ENCODE results near the gene C2CD4D.

- TF ChIP-seq CTCF (IDR thresholded peaks at IDR 0.05) (no peak), ATF3 (CRISPR knock-in tag; conservative IDR thresholded peaks at IDR 0.05) (no peak)
Observed at GRCh38 chr1:151816548-151817352, 22.9 kb downstream of the C2CD4D start.

All from WTC11 (cell line).